K562 (cell line): Measurements from ENCODE around the gene CS. TPM values are rescaled to one million over a fixed set of nuclear protein-coding genes. Genes with fewer than 3 reads are reported as not detected.

Experiments
- CTBP1 ChIP-seq: fragments of 450-650 bp; IDR thresholded peaks from 2 replicates; pipeline ENCODE4 v1.6.1; 2016; ENCODE audit warnings: borderline replicate concordance
- E2F5 ChIP-seq: sonication (generic); formaldehyde crosslinking; IDR thresholded peaks from 2 replicates; pipeline ENCODE4 v1.8.0; 2022; ENCODE audit warnings: mild to moderate bottlenecking, missing genetic modification reagents
- EWSR1 ChIP-seq: fragments of 450-650 bp; IDR thresholded peaks from 2 replicates; pipeline ENCODE4 v1.6.1; 2018; ENCODE audit warnings: borderline replicate concordance, mild to moderate bottlenecking, low read depth, moderate library complexity; ENCODE audit not compliant: partially characterized antibody
- GMEB1 ChIP-seq: fragments of 250-450 bp; sonication (Bioruptor Pico); IDR thresholded peaks from 2 replicates; pipeline ENCODE4 v1.4.0; 2020; ENCODE audit warnings: mild to moderate bottlenecking
- HNRNPL ChIP-seq: fragments of 200-400 bp; formaldehyde crosslinking; IDR thresholded peaks from 2 replicates; pipeline ENCODE4 v1.6.1; 2017; ENCODE audit warnings: low read depth, mild to moderate bottlenecking, low read length
- ID3 ChIP-seq, 2 experiments: fragments of 250-450 bp in 1 of 2; fragments of 450-650 bp in 1 of 2; sonication (Bioruptor Pico) in 1 of 2; IDR thresholded peaks; 2 replicates each; pipeline versions ENCODE4 v1.6.1 to v1.8.0; 2016 to 2021; ENCODE audit warnings: mild to moderate bottlenecking in 2 of 2, moderate library complexity in 2 of 2, missing compliant biosample characterization in 1 of 2, missing genetic modification characterization in 1 of 2
- ILK ChIP-seq: fragments of 450-650 bp; IDR thresholded peaks from 2 replicates; pipeline ENCODE4 v1.6.1; 2016; ENCODE audit warnings: missing genetic modification characterization, low read depth, mild to moderate bottlenecking, missing compliant biosample characterization, moderate library complexity, borderline replicate concordance
- KLF13 ChIP-seq: fragments of 450-650 bp; IDR thresholded peaks from 2 replicates; pipeline ENCODE4 v1.6.1; 2016; ENCODE audit warnings: missing genetic modification characterization, low read depth, mild to moderate bottlenecking, missing compliant biosample characterization, moderate library complexity, borderline replicate concordance
- MAZ ChIP-seq, 2 experiments: fragments of 450-650 bp in 1 of 2; sonication (generic) in 1 of 2; formaldehyde crosslinking; IDR thresholded peaks in 1 of 2; conservative IDR thresholded peaks in 1 of 2; 2 replicates each; pipeline versions ENCODE4 v1.4.0 to v1.5.0; 2020; ENCODE audit warnings: mild to moderate bottlenecking in 1 of 2, missing genetic modification reagents in 1 of 2
- NCOR1 ChIP-seq: fragments of 450-650 bp; IDR thresholded peaks from 2 replicates; pipeline ENCODE4 v1.6.1; 2016; ENCODE audit warnings: mild to moderate bottlenecking, moderate library complexity
- PCBP1 ChIP-seq: fragments of 200-400 bp; formaldehyde crosslinking; IDR thresholded peaks from 2 replicates; pipeline ENCODE4 v1.6.1; 2018; ENCODE audit warnings: mild to moderate bottlenecking, low read depth, low read length; ENCODE audit not compliant: poor library complexity, severe bottlenecking
- POLR2AphosphoS5 ChIP-seq: IDR thresholded peaks from 2 replicates; pipeline ENCODE4 v1.6.1; 2011; ENCODE audit warnings: mild to moderate bottlenecking, low read depth, low read length, moderate library complexity; ENCODE audit not compliant: control insufficient read depth, insufficient read depth
- PTRF ChIP-seq: fragments of 450-650 bp; IDR thresholded peaks from 2 replicates; pipeline ENCODE4 v1.6.1; 2016; ENCODE audit warnings: mild to moderate bottlenecking, missing genetic modification characterization, missing compliant biosample characterization
- RBM15 ChIP-seq: fragments of 200-400 bp; formaldehyde crosslinking; IDR thresholded peaks from 2 replicates; pipeline ENCODE4 v1.6.1; 2018; ENCODE audit warnings: mild to moderate bottlenecking, low read length, moderate library complexity; ENCODE audit not compliant: insufficient read depth
- SMAD4 ChIP-seq: fragments of 250-450 bp; sonication (Bioruptor Pico); conservative IDR thresholded peaks from 2 replicates; pipeline ENCODE4 v1.8.0; 2021; ENCODE audit warnings: inconsistent platforms, mild to moderate bottlenecking, moderate library complexity
- ZNF76 ChIP-seq: fragments of 250-450 bp; sonication (Bioruptor Pico); IDR thresholded peaks from 2 replicates; pipeline ENCODE4 v1.4.0; 2020; ENCODE audit warnings: mild to moderate bottlenecking, moderate library complexity, borderline replicate concordance
- polyA plus RNA-seq, 8 experiments: library from polyadenylated mRNA; depleted of rRNA in 4 of 8; stranded (reverse) in 5 of 8; unstranded in 3 of 8; fragments of >200 nt; fragmentation: Nextera tagmentation in 2 of 8; fragmentation: Illumina TruSeq in 1 of 8; extraction: Ambion mirVana in 2 of 8; extraction: Trizol in 1 of 8; gene quantifications; 2 replicates each; pipeline versions ENCODE4 v1.2.1 to v1.2.3, GENCODE V29; 2011 to 2014; ENCODE audit warnings: inconsistent platforms in 1 of 8, missing spikeins in 1 of 8
- total RNA-seq, 7 experiments: library from RNA; depleted of rRNA in 6 of 7; stranded (reverse); fragments of >200 nt in 6 of 7; fragmentation: Illumina TruSeq in 2 of 7; extraction: Trizol in 2 of 7; gene quantifications; 2 replicates each; pipeline versions ENCODE4 v1.2.1 to v1.2.3, GENCODE V29; 2011 to 2021; ENCODE audit warnings: low replicate concordance in 1 of 7
- TF ChIP-seq, protein P1 (sequence below): IDR thresholded peaks from 2 replicates; pipeline ENCODE4 v1.6.1; 2012; ENCODE audit warnings: low read depth, low read length, improper control_type of control experiment, borderline replicate concordance
- TF ChIP-seq, protein P2 (sequence below): fragments of 450-650 bp; IDR thresholded peaks from 2 replicates; pipeline ENCODE4 v1.6.1; 2016; ENCODE audit warnings: borderline replicate concordance

CS gene
- total and polyA plus RNA-seq, 9 of the 15 experiments (the other 6 are each of a cell fraction or from before 2014, with no cell fraction given) = 99.9 to 390 (median 149) TPM

DNA sequence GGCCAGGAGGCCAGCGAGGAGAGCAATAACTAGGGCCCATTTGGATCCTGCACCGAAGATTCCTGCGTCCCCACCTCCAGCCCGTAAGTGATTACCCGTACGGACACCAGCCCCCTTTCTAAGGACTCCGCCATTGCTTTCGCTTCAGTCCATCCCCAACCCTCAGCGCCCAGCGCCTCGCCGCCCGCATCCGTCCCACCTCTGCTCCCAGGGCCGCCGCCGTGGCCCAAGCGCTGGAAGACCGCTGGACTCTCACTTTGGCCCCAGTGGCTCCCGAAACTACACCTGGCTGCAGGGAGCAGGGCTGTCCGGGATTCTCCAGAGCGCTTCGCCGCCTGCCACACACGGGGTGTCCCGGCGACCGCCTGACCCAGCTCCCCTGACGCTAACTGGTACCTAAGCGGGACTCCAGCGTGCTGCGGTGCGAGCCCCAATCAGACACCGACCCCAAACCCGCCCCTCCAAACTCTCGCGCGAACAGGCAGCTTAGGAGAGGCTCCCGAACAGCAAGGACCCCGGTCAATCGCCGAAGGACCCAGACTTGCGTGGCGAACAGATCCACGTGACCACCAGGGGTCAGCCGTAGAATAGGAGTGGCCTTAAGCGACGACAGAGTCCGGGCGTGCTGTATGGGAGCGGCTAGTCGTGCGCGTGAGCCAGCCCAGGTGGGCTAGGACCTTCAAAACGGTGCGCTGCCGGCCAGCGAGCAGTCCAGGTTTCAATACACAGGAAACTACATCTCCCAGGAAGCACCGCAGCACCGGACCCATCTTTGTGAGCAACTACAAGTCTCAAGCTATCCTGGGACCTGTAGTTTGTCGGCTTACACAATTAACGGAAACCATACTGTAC lies 15.7 kb upstream of the CS start, which contains the start of gene CNPY2 (continued):
- TF ChIP-seq NCOR1 = no peak
- TF ChIP-seq PCBP1 = peak; percentile 56
- no peak for TF ChIP-seq POLR2AphosphoS5
- no peak for TF ChIP-seq HNRNPL
- TF ChIP-seq E2F5 (CRISPR knock-in tag) = no peak
- peak; percentile 92 for TF ChIP-seq CTBP1
- TF ChIP-seq EWSR1 = no peak
- TF ChIP-seq, protein P1, sequence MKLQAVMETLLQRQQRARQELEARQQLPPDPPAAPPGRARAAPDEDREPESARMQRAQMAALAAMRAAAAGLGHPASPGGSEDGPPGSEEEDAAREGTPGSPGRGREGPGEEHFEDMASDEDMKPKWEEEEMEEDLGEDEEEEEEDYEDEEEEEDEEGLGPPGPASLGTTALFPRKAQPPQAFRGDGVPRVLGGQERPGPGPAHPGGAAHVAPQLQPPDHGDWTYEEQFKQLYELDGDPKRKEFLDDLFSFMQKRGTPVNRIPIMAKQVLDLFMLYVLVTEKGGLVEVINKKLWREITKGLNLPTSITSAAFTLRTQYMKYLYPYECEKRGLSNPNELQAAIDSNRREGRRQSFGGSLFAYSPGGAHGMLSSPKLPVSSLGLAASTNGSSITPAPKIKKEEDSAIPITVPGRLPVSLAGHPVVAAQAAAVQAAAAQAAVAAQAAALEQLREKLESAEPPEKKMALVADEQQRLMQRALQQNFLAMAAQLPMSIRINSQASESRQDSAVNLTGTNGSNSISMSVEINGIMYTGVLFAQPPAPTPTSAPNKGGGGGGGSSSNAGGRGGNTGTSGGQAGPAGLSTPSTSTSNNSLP = no peak
- TF ChIP-seq, protein P2, sequence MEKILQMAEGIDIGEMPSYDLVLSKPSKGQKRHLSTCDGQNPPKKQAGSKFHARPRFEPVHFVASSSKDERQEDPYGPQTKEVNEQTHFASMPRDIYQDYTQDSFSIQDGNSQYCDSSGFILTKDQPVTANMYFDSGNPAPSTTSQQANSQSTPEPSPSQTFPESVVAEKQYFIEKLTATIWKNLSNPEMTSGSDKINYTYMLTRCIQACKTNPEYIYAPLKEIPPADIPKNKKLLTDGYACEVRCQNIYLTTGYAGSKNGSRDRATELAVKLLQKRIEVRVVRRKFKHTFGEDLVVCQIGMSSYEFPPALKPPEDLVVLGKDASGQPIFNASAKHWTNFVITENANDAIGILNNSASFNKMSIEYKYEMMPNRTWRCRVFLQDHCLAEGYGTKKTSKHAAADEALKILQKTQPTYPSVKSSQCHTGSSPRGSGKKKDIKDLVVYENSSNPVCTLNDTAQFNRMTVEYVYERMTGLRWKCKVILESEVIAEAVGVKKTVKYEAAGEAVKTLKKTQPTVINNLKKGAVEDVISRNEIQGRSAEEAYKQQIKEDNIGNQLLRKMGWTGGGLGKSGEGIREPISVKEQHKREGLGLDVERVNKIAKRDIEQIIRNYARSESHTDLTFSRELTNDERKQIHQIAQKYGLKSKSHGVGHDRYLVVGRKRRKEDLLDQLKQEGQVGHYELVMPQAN = peak; percentile 73
- no peak for TF ChIP-seq KLF13 (tag)
- TF ChIP-seq SMAD4 = 0 out of 2 replicates have a peak, but pooled peaks have one; percentile 17
- TF ChIP-seq ID3 (CRISPR knock-in tag; IDR thresholded peaks at IDR 0.05) = no peak
- TF ChIP-seq ID3 (tag; IDR thresholded peaks at IDR 0.05) = no peak
- peak; percentile 33 to 73; a peak in 3 of 4 replicates for TF ChIP-seq MAZ (CRISPR knock-in tag; conservative IDR thresholded peaks at IDR 0.05 in 1 of 2, IDR thresholded peaks at IDR 0.05 in 1 of 2)
- no peak for TF ChIP-seq GMEB1 (CRISPR knock-in tag)
- TF ChIP-seq ILK (tag) = no peak
- no peak for TF ChIP-seq PTRF (tag)
- TF ChIP-seq RBM15 = no peak
- no peak for TF ChIP-seq ZNF76 (CRISPR knock-in tag)
